GM21526 (cell line): ENCODE results near the gene MRPS26.
"Not testable (repeated sequence)": the region's sequence is repeated elsewhere in the genome, so short reads cannot be mapped to it uniquely, and the experiment has no call there.

Experiments
- ATAC-seq: cut with Tn5 transposase; IDR thresholded peaks from one replicate; pipeline ENCODE4 v1.9.1; 2021; ENCODE audit warnings: moderate library complexity; ENCODE audit not compliant: unreplicated experiment, low FRiP score

The MRPS26 gene

DNA sequence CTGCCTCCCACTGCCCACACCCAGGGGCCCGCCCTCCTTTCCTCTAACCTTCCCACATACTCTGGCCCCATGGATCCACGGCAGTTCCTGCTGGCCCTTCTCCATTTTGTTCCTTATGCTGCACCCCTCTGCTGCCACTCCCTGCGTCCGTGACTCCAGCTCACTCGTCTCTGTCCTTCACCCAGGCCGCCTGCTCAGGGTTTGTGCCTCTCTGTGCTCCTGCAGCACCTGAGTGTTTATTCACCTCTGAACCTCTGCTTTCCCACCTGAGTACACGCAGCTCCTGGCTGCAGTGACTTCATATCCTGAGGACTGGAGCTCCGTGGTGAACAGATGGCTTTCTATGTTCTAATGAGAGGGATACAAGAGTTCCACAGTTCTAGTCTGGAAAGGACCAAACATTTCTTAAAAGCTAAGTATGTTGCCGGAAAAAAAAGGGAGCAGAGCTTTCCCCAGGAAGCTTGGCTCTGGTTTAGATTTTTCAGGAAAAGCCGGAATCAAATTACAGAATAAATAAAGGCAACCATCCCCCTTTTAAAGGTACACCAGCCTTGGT, 3.9 kb upstream of the MRPS26 start:
- ATAC-seq: no peak

- no peak for ATAC-seq
Observed at GRCh38 chr20:3042625-3043024, 3.2 kb upstream of the MRPS26 start.

DNA sequence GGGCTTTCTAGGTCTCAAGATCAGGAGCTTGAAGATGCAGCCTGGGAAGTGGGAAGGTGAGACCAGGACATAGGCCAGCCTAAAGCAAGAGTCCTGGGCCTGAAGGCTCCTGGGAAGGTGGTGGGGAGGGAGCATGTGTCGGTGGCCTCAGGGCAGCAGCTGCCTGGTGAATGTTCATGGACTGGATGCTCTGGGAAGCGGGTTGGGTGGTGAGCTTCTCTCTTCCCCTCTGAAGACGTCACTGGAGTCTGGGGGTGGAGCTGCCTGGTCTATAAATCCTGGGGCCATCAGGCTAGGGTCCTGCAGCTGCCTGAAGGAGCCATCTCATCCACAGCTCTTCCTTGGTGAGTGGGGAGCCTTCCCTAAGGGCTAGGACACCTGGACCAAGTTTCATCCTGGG, 2.5 kb upstream of the MRPS26 start, which contains the start of gene GNRH2:
Gene GNRH2, plus strand, starts transcription at position 301 of the 400 bp plus-strand sequence. CDS start 793 bp downstream, outside the sequence.
- no peak for ATAC-seq

GRCh38 chr20:3044336-3044965, 1.4 kb upstream of the MRPS26 start:
- ATAC-seq: no peak

DNA sequence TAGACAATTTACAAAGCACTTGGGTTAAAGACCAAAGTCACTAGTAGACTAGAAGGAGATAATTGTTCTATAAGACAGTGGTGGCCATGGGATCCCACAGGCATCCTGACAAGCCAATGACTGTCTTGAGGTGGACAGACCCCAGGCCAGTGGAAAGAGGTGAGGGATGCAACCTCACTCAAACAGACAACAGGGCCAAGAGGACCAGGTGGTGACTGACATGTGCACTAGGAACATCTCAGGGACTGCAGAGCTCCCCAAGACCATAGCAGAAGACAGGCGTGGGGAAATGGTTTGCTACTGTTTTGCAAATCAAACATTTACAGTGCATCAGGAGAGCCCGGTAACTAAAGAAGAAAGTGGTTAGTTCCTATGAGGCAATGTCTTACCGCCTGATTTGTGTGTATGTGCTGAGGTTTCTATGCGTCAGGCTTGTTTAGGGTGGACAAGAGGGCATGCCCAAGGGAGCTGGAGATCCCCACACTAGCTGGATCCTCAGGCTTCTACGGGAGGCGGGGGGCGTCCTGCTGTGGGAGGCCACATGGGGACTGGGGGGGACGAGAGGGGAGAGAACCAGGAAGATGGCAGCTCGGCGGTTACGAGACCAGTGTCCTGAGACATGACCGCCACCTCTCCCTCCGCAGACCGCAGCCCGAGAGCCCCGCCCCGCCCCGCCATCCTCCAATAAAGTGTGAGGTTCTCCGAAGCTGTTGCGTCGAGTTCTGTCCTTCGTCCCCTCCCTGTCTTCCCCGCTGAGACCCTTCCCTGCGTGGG, 623 bp upstream of the MRPS26 start:
- peak; percentile 42 for ATAC-seq

DNA sequence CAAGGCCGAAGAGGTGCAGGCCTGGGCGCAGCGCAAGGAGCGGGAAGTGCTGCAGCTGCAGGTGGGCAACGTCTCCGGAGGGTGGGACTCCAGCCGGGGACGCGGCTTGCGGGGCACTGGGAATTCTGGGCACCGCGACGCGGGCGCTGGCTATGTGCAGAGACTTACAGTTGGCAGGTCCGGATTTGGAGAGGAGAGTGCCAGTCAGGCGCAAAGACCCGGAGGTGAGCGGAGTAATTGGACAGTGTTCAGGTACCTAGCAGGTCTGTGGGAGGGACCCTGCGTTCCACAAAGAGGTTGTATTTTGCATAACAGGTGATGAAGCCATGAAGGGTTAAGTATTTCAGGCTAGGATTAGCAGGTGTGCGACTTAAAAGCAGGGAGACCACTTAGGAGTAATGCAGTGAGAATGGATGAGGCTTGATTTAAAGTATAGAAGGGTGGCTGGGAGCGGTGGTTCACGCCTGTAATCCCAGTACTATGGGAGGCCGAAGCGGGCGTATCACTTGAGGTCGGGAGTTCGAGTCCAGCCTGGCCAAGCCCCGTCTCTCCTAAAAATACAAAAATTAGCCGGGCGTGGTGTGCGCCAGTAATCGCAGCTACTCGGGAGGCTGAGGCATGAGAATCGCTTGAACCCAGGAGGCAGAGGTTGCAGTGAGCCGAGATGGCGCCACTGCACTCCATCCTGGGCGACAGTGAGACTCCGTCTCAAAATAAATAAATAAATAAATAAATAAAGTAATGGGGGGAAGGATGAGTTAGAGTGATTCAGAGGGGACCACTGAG, 1.0 kb downstream of the MRPS26 start:
- no peak for ATAC-seq

DNA sequence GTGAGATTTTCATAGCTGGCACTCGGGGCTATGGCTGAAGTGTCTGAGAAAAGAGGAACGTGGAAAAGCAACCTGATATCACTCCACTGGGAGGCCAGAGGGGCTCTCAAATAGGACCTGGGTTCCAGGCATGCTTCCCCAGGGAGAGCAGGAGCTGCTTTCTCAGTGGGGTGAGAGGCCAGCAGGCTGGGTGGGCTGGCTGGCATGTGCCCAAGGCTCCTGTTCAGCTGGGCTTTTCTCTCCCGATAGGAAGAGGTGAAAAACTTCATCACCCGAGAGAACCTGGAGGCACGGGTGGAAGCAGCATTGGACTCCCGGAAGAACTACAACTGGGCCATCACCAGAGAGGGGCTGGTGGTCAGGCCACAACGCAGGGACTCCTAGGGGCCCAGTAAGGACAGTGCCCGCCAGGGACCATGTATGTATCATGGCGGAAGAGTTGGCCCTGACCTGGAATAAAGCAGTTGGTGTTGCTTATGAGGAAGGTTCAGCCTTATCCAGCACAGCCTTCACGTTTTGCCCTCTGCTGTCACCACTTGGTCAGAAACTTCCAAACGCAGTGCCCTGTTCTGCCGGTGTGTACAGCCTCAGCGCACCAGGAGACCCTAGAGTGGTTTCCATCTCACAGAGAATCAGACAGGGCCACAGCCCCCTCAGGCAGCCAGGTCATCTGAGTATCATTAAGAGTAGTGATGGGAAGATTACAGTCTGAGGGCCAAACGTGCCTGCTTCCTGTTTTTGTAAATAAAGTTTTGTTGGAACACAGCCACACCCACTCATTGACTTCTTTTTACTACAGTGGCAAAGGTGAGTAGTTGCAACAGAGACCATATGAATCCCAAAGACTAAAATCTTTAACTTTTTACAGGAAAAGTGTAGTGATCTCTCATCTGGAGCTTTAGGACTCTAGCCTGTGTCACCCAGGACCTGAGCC, 1.9 kb downstream of the MRPS26 start:
- ATAC-seq: no peak

DNA sequence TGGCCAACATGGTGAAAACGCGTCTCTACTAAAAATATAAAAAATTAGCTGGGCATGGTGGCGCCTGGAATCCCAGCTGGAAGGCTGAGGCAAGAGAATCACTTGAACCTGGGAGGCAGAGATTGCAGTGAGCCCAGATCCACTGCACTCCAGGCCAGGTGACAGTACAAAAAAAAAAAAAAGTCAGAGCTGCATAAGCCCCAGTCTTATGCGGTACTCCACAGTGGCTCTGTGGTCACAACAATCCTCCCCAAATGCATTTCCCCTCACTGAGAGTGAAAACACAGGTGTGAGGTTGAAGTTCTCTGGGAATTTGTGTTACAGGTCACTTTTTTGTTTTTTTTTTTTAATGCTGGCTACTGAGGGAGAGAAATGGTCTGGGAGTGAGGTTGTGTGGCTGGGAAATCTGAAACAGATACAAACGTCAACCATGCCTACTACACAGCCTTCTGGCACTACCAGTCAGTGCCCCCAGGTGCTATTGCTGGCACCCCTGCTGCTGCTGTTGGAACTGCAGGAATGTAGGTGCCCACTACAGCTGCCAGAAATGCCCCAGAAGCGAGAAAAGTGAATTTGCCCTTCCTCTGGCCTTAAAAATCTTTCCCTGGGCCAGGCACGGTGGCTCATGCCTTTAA, 5.7 kb downstream of the MRPS26 start:
- no peak for ATAC-seq

DNA sequence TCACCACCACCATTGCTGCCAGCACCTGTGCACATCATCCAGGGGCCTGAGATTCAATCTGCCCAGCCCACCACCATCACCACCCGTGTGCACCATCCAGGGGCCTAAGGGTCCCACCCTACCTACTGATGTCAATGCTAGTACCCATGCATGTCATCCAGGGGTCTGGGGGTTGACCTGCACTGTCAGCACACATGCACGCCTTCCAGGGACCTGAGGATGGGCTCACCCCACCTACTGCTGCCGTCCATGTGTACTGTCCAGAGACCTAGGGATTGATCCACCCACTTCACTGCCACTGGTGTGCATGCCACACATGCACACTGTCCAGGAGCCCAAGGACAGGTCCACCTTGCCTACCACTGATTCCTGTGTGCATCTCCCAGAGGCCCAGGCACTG, 13.6 kb downstream of the MRPS26 start:
- no peak for ATAC-seq

GRCh38 chr20:3064119-3064518, 18.3 kb downstream of the MRPS26 start:
- ATAC-seq: not testable (repeated sequence)

DNA sequence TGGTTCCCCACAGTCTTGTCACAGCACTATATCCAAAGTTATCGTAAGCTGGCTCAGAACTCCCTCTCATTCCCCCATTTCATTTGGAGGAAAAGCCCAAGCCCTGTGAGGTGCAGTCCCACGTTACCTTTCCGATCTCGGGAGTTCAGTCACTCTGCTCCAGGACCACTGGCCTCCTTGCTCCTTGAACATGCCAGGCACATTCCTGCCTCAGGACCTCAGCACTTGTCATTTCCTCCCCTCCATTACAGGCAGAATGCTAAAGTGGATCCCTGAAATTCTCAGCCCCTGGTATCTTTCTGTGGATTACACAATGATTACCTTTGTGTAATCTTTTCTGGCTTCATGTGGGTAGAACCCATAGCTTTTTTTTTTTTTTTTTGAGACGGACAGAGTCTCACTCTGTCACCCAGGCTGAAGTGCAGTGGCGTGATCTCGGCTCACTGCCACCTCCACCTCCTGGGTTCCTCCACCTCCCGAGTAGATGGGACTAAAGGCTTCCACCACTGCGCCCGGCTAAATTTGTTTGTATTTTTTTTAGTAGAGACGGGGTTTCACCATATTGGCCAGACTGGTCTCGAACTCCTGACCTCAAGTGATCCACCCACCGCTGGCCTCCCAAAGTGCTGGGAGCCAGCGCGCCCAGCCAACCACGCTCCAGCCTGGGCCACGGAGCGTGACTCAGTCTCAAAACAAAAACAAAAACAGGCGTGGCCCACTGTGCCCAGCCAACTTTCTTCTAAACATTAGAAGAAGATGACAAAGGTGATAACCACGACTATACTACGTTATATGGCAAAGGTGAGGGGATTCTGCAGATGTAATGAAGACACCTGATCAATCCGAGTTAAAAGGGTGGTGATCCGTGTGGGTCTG, 21.5 kb downstream of the MRPS26 start:
- no peak for ATAC-seq

DNA sequence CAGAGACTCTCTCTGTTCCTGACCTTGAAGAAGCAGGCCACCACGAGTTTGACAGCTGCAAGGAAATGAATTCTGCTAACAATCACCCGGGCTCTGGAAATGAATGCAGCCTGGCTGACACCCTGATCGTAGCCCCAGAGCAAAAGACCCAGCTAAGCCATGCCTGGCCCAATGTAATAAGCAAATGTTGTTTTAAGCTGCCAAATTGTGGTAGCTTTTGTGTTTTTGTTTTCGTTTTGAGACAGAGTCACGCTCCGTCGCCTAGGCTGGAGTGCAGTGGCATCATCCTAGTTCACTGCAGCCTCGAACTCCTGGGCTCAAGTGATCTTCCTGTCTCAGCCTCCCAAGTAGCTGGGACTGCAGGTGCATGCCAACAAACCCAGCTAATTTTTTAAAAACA, 22.2 kb downstream of the MRPS26 start:
- ATAC-seq: no peak

DNA sequence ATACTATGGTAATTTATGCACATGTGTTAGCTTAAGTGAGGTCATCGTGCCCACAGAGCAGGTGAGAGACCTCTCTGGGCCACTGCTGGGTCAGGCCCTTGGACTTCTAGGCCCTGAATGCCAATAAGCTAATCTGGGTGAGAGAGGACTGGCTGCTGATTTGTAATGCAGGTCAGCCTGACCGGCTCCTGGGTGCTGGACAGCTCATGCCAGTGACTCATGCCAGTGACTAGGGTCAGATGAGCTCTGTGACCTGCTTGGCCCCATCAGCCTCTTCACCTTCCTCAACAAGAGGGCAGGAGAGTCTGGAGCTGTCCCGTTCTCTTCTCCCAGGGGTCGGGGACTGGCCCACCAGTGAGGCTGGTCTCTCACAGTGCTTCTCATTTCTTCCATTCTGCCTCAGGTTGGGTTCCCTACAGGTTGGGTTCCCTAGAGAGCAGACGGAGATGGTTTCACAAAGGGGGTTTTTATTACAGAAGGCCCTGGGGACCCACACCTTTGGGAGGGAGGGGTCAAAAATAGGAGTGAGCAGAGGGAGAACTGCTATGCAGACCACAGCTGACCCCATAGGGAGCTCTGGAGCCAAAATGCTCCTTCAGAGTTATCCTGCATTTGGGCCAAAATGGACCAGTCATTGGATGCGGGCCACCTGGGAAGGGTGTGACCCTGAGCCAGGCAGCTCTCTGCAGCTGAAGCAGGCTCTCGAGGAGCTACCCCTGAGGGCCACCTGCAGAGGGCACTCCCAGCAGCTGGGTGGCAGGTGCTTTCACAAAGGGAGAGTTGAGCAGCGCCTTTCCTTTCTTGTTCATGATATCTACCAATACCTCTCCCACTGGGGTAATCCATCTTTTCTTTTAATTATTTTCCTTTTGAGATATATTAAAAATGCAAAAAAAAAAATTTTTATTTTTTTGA, 23.4 kb downstream of the MRPS26 start:
- no peak for ATAC-seq

- ATAC-seq: no peak
Observed at GRCh38 chr20:3070725-3071124, 24.9 kb downstream of the MRPS26 start.

GRCh38 chr20:3071266-3071609, 25.4 kb downstream of the MRPS26 start:
- ATAC-seq: no peak

- ATAC-seq: no peak
Observed at GRCh38 chr20:3071610-3072529, 26.0 kb downstream of the MRPS26 start, which contains the start of gene OXT. Gene OXT (plus strand): TSS chr20:3071620. CDS start chr20:3071656, 36 bp downstream.
